A549 (cell line): ENCODE results near the gene LITAFD. TPM values are rescaled to one million over a fixed set of nuclear protein-coding genes. Genes with fewer than 3 reads are reported as not detected.

Experiments used
- ATAC-seq, 2 experiments: fragments of 200-7000 bp in 1 of 2; fragments of >200 bp in 1 of 2; cut with Nextera tagmentation in 1 of 2; cut with Tn5 transposase in 1 of 2; 3 replicates each; pipeline versions ENCODE4 v1.8.0 to v1.9.1; 2018 to 2020; ENCODE audit warnings: mild to moderate bottlenecking in 1 of 2, moderate library complexity in 1 of 2
- CTCF ChIA-PET: fragments of 300-600 bp; sonication (Branson Sonifier 250); formaldehyde crosslinking; extraction: SDS; loops from one replicate; lab custom pipeline; 2021; ENCODE audit warnings: antibody characterized with exemption, inconsistent platforms; lab: Yijun Ruan, JAX
- POLR2A ChIA-PET: fragments of 350-600 bp; formaldehyde crosslinking; extraction: SDS; loops from one replicate; lab custom pipeline; 2021; ENCODE audit warnings: antibody characterized with exemption, inconsistent platforms; lab: Yijun Ruan, JAX
- DNase-seq, 2 experiments: peaks; one replicate each; pipeline versions ENCODE4 v3.0.0 to v3.0.0-alpha.2; 2011 to 2016; ENCODE audit warnings: low read depth in 1 of 2, low spot score in 1 of 2
- FAIRE-seq: peaks from 2 replicates; lab custom pipeline; 2011; peaks lifted over from hg19 to GRCh38; lab: Jason Lieb, UNC
- H3K27ac ChIP-seq, 2 experiments: fragments of >200 bp; sonication (Bioruptor Twin); formaldehyde crosslinking; 3 replicates each; pipeline ENCODE4 v1.5.1; 2016 to 2017
- H3K4me1 ChIP-seq: fragments of >200 bp; sonication (Bioruptor Twin); formaldehyde crosslinking; 3 replicates; pipeline ENCODE4 v1.6.1; 2016
- H3K4me2 ChIP-seq: fragments of >200 bp; sonication (Bioruptor Twin); formaldehyde crosslinking; 3 replicates; pipeline ENCODE4 v1.6.1; 2016
- H3K4me3 ChIP-seq: fragments of >200 bp; sonication (Bioruptor Twin); formaldehyde crosslinking; 3 replicates; pipeline ENCODE4 v1.5.1; 2016
- H3K9me3 ChIP-seq: fragments of >200 bp; sonication (Bioruptor Twin); formaldehyde crosslinking; 3 replicates; pipeline ENCODE4 v1.6.1; 2016
- ATOH8 ChIP-seq: fragments of 250-450 bp; sonication (Bioruptor Pico); IDR thresholded peaks from 2 replicates; pipeline ENCODE4 v1.5.0; 2020; ENCODE audit warnings: low read depth, mild to moderate bottlenecking, moderate library complexity
- BHLHE40 ChIP-seq: IDR thresholded peaks from 2 replicates; pipeline ENCODE4 v1.6.1; 2012; ENCODE audit warnings: low read depth, low read length, inconsistent platforms
- CBX2 ChIP-seq: fragments of 200-600 bp; sonication (generic); IDR thresholded peaks from 2 replicates; pipeline ENCODE4 v1.6.1; 2016; ENCODE audit warnings: low read depth, mild to moderate bottlenecking, borderline replicate concordance
- CHD4 ChIP-seq: fragments of 200-600 bp; sonication (generic); IDR thresholded peaks from 2 replicates; pipeline ENCODE4 v1.6.1; 2016; ENCODE audit warnings: antibody characterized with exemption, mild to moderate bottlenecking, borderline replicate concordance
- CTCF ChIP-seq: fragments of >200 bp; sonication (Bioruptor Twin); formaldehyde crosslinking; IDR thresholded peaks from 3 replicates; pipeline ENCODE4 v1.5.1; 2016
- E2F6 ChIP-seq: IDR thresholded peaks from 2 replicates; pipeline ENCODE4 v1.6.1; 2012; ENCODE audit warnings: low read depth, borderline replicate concordance
- EHMT2 ChIP-seq: fragments of 200-600 bp; sonication (generic); IDR thresholded peaks from 2 replicates; pipeline ENCODE4 v1.6.1; 2016; ENCODE audit warnings: antibody characterized with exemption, low read depth, mild to moderate bottlenecking, moderate library complexity
- ELK1 ChIP-seq: fragments of 150-350 bp; IDR thresholded peaks from 2 replicates; pipeline ENCODE4 v1.6.1; 2014; ENCODE audit warnings: low read depth, mild to moderate bottlenecking, low read length
- EP300 ChIP-seq, 2 experiments: fragments of >200 bp; sonication (Bioruptor Twin); formaldehyde crosslinking; IDR thresholded peaks; 2 replicates in 1 of 2; 3 replicates in 1 of 2; pipeline ENCODE4 v1.6.1; 2016 to 2017
- FOSB ChIP-seq: fragments of 250-450 bp; sonication (Bioruptor Pico); IDR thresholded peaks from 2 replicates; pipeline ENCODE4 v1.5.0; 2020; ENCODE audit warnings: mild to moderate bottlenecking, moderate library complexity
- GATA3 ChIP-seq: IDR thresholded peaks from 2 replicates; pipeline ENCODE4 v1.6.1; 2012; ENCODE audit warnings: borderline replicate concordance
- HOXB13 ChIP-seq: fragments of 250-450 bp; sonication (Bioruptor Pico); IDR thresholded peaks from 2 replicates; pipeline ENCODE4 v1.5.0; 2020; ENCODE audit warnings: low read depth, mild to moderate bottlenecking, moderate library complexity
- JUN ChIP-seq, 2 experiments: fragments of >200 bp; sonication (Bioruptor Twin); formaldehyde crosslinking; IDR thresholded peaks; 2 replicates in 1 of 2; 3 replicates in 1 of 2; pipeline ENCODE4 v1.6.1; 2016 to 2017
- JUNB ChIP-seq: fragments of >200 bp; sonication (Bioruptor Twin); formaldehyde crosslinking; IDR thresholded peaks from 2 replicates; pipeline ENCODE4 v1.6.1; 2016
- MAX ChIP-seq: IDR thresholded peaks from 2 replicates; pipeline ENCODE4 v1.6.1; 2012
- NFE2L2 ChIP-seq: fragments of 150-350 bp; conservative IDR thresholded peaks from 2 replicates; pipeline ENCODE4 v1.6.1; 2014; ENCODE audit warnings: low read length
- NR3C1 ChIP-seq: fragments of >200 bp; sonication (Bioruptor Twin); formaldehyde crosslinking; IDR thresholded peaks from 3 replicates; pipeline ENCODE4 v1.6.1; 2017
- POLR2AphosphoS2 ChIP-seq: conservative IDR thresholded peaks from 2 replicates; pipeline ENCODE4 v1.6.1; 2012; ENCODE audit warnings: low read length, improper control_type of control experiment, inconsistent platforms
- RARB ChIP-seq: fragments of 250-450 bp; sonication (Bioruptor Pico); IDR thresholded peaks from 2 replicates; pipeline ENCODE4 v1.8.0; 2021; ENCODE audit warnings: mild to moderate bottlenecking, moderate library complexity
- RCOR1 ChIP-seq: fragments of 150-350 bp; IDR thresholded peaks from 2 replicates; pipeline ENCODE4 v1.6.1; 2014; ENCODE audit warnings: antibody characterized with exemption, low read length, low read depth
- REST ChIP-seq: fragments of 200-600 bp; sonication (generic); IDR thresholded peaks from 2 replicates; pipeline ENCODE4 v1.6.1; 2016; ENCODE audit warnings: antibody characterized with exemption, mild to moderate bottlenecking, moderate library complexity
- ZFP36 ChIP-seq: fragments of 450-650 bp; IDR thresholded peaks from 2 replicates; pipeline ENCODE4 v1.6.1; 2014; ENCODE audit warnings: borderline replicate concordance; ENCODE audit not compliant: partially characterized antibody
- ZSCAN20 ChIP-seq: fragments of 250-450 bp; sonication (Bioruptor Pico); IDR thresholded peaks from 2 replicates; pipeline ENCODE4 v1.8.0; 2022; ENCODE audit warnings: mild to moderate bottlenecking, moderate library complexity
- WGBS: methylation state at CpG from one replicate; pipeline ENCODE4 v1.1.6; 2017; ENCODE audit errors: missing lambda C conversion rate; 5-methylcytosine and 5-hydroxymethylcytosine counted together
- polyA plus RNA-seq, 4 experiments: library from polyadenylated mRNA; depleted of rRNA in 3 of 4; stranded (reverse); fragments of >200 nt; fragmentation: RNase III in 1 of 4; extraction: RNeasy Plus Mini Kit Qiagen cat#74134 plus additional on column Dnase treatment in 1 of 4; gene quantifications; 2 replicates in 3 of 4; 3 replicates in 1 of 4; pipeline ENCODE4 v1.2.3, GENCODE V29; 2011 to 2017

Gene LITAFD
- polyA plus RNA-seq, 2 of the 4 experiments (the other 2 are of a cell fraction), result not detected

GRCh38 chr16:8889893-8890548 lies 7.9 kb downstream of the LITAFD start:
- Histone ChIP-seq H3K4me1 (peaks cover 13% of the 10 kb centered on the region), H3K4me3 (no peak overlapping the region), H3K4me2 (no peak overlapping the region), H3K9me3 (no peaks in the 10 kb centered on the region), H3K27ac (no peak overlapping the region)
- no peak for ATAC-seq
- no peak for TF ChIP-seq CTCF
- no peak for TF ChIP-seq JUN (IDR thresholded peaks at IDR 0.05)
- TF ChIP-seq CHD4, result no peak
- no peak for TF ChIP-seq CBX2
- TF ChIP-seq RCOR1, result no peak
- TF ChIP-seq BHLHE40, result no peak
- TF ChIP-seq HOXB13 (CRISPR knock-in tag), result no peak
- TF ChIP-seq RARB, result no peak
- TF ChIP-seq ZSCAN20 (CRISPR knock-in tag), result no peak
- TF ChIP-seq FOSB (CRISPR knock-in tag), result no peak
- no peak for TF ChIP-seq EP300 (IDR thresholded peaks at IDR 0.05)
- 85% methylated on average over 14 of the region's 14 CpGs for WGBS
- DNase-seq, result no peak
- POLR2A ChIA-PET, result interaction anchor here (1.1 kb wide), 1 partner anchor 21 kb away, joined by 3 read pairs; the partner anchor contains the start of gene CARHSP1
- CTCF ChIA-PET, result interaction anchor here (1.0 to 14.0 kb wide), 3 partner anchors 7 to 19 kb away, joined by 4 to 147 read pairs (median 5); partner anchors contain the start of gene LITAFD
- no peak for FAIRE-seq

- ChIA-PET POLR2A (no interaction called here), CTCF (interaction anchor here (0.7 to 14.0 kb wide), 5 partner anchors 7 to 244 kb away, joined by 3 to 147 read pairs (median 5); partner anchors contain the start of gene LITAFD)
- no peak for DNase-seq
- 93% methylated on average over 5 of the region's 5 CpGs for WGBS
- no peak for FAIRE-seq
- H3K4me1 ChIP-seq, result peaks cover 8% of the 10 kb centered on the region; the same call in 1 of the 3 replicates
- ATAC-seq, result no peak
- no peaks in the 10 kb centered on the region for H3K9me3 ChIP-seq
- no peak overlapping the region for H3K4me3 ChIP-seq
- no peak overlapping the region for H3K4me2 ChIP-seq
- TF ChIP-seq ZFP36 (no peak), REST (no peak)
- H3K27ac ChIP-seq, result no peak overlapping the region
These were observed 8.4 kb downstream of the LITAFD start for GRCh38 chr16:8890549-8890921.

GRCh38 chr16:8892101-8892575 lies 10.0 kb downstream of the LITAFD start:
- H3K9me3 ChIP-seq, result no peaks in the 10 kb centered on the region
- FAIRE-seq (no peak), DNase-seq (no peak), ATAC-seq (no peak)
- CTCF ChIA-PET, result interaction anchor here (0.6 to 14.0 kb wide), 5 partner anchors 9 to 242 kb away, joined by 3 to 147 read pairs (median 4); partner anchors contain the start of gene LITAFD
- H3K4me2 ChIP-seq, result no peak overlapping the region
- 94% methylated on average over 16 of the region's 16 CpGs for WGBS
- no peaks in the 10 kb centered on the region for H3K4me1 ChIP-seq
- POLR2A ChIA-PET, result no interaction called here
- no peak overlapping the region for H3K27ac ChIP-seq
- H3K4me3 ChIP-seq, result no peak overlapping the region
- no peak for TF ChIP-seq GATA3
- TF ChIP-seq EHMT2, result no peak
- no peak for TF ChIP-seq POLR2AphosphoS2
- no peak for TF ChIP-seq CHD4
- no peak for TF ChIP-seq MAX
- TF ChIP-seq EP300 (IDR thresholded peaks at IDR 0.05), result no peak
- no peak for TF ChIP-seq JUNB
- TF ChIP-seq NR3C1, result no peak
- no peak for TF ChIP-seq FOSB (CRISPR knock-in tag)
- no peak for TF ChIP-seq ATOH8 (CRISPR knock-in tag)
- no peak for TF ChIP-seq E2F6
- TF ChIP-seq NFE2L2, result no peak
- TF ChIP-seq ELK1, result no peak
